Measurements from ENCODE around the gene SORCS2.

- TF ChIP-seq CTCF (conservative IDR thresholded peaks at IDR 0.05; ENCODE audit: low read depth, low read length), result no peak
- no peak for TF ChIP-seq CEBPB (IDR thresholded peaks at IDR 0.05; ENCODE audit: low read depth, low read length)
- TF ChIP-seq POLR2A (IDR thresholded peaks at IDR 0.05; ENCODE audit: low read depth, low read length), result no peak
- TF ChIP-seq NFE2L2 (IDR thresholded peaks at IDR 0.05; ENCODE audit: low read depth, low read length), result no peak
- no peak for TF ChIP-seq SMC3 (IDR thresholded peaks at IDR 0.05; ENCODE audit: low read depth, low read length)
- no peak for TF ChIP-seq CHD1 (IDR thresholded peaks at IDR 0.05; ENCODE audit: low read depth, low read length)
- TF ChIP-seq RFX5 (IDR thresholded peaks at IDR 0.05; ENCODE audit: low read depth, low read length), result no peak
- no peak for TF ChIP-seq BHLHE40 (IDR thresholded peaks at IDR 0.05; ENCODE audit: low read depth, low read length)
- TF ChIP-seq MAZ (IDR thresholded peaks at IDR 0.05; ENCODE audit: borderline replicate concordance, low read depth, low read length), result no peak
Measured at GRCh38 chr4:7312691-7313090, 120.4 kb downstream of the SORCS2 start.
